AG09319 (cell line): ENCODE measurements around the gene OVCA2.

Experiments used
- DNase-seq: peaks from one replicate; pipeline ENCODE4 v3.0.0-alpha.2; 2010; ENCODE audit warnings: low read depth; ENCODE audit errors: extremely low read depth
- CTCF ChIP-seq: IDR thresholded peaks from 2 replicates; pipeline ENCODE4 v1.5.1; 2011; ENCODE audit warnings: low read depth, mild to moderate bottlenecking, inconsistent platforms, low read length, moderate library complexity

Gene OVCA2

GRCh38 chr17:2061441-2061958, 19.7 kb downstream of the OVCA2 start:
- no peak for DNase-seq
- no peak for TF ChIP-seq CTCF

- TF ChIP-seq CTCF = no peak
- DNase-seq = no peak
Measured at GRCh38 chr17:2062571-2063183, 20.9 kb downstream of the OVCA2 start.

- TF ChIP-seq CTCF = no peak
- no peak for DNase-seq
Measured at GRCh38 chr17:2063261-2064146, 21.7 kb downstream of the OVCA2 start.

GRCh38 chr17:2064147-2064489, 22.3 kb downstream of the OVCA2 start:
- DNase-seq = no peak
- TF ChIP-seq CTCF = no peak

GRCh38 chr17:2064520-2064971, 22.7 kb downstream of the OVCA2 start:
- no peak for TF ChIP-seq CTCF

GRCh38 chr17:2064980-2065785, 23.4 kb downstream of the OVCA2 start:
- TF ChIP-seq CTCF = peak; percentile 57
- no peak for DNase-seq

More at GRCh38 chr17:2064520-2064971, 22.7 kb downstream of the OVCA2 start:
- no peak for DNase-seq
